C4-2B (cell line): ENCODE measurements around the gene ZFR2.

ENCODE experiments used
- H3K27ac ChIP-seq: fragments of 450-650 bp; 2 replicates; pipeline ENCODE4 v1.5.1; 2017
- CTCF ChIP-seq: fragments of 450-650 bp; conservative IDR thresholded peaks from 2 replicates; pipeline ENCODE4 v1.5.1; 2017; ENCODE audit warnings: mild to moderate bottlenecking
- ZFX ChIP-seq: fragments of 450-650 bp; IDR thresholded peaks from 2 replicates; pipeline ENCODE4 v1.6.1; 2017

ZFR2 gene

DNA sequence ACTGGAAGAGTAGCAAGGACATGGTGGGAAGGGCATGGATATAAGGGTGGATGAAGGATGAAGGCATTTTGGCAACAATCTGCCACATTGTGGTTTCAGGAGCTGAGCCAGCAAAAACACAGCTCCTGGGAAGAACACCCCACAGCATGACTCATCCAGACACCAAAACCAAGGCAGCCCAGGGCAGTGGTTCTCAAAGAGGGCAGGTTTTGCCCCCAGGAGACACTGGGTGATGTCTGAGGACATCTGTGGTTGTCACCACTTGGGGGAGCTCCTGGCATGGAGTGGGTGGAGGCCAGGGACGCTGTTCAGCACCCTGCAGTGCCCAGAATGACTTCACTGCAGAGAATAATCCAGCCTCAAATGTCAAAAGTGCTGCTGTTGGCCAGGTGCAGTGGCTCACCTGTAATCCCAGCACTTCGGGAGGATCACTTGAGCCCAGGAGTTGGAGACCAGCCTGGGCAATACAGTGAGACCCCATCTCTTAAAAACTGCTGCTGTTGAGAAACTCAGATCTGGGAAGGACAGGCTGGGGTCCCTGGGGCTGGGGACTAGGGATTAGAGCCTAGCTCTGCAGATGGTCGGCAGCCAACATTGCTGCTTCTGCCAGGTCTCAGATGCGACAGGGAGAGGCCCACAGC is 16.1 kb downstream of the ZFR2 start:
- H3K27ac ChIP-seq: no peak overlapping the region
- TF ChIP-seq CTCF (no peak), ZFX (no peak)

- no peak overlapping the region for H3K27ac ChIP-seq
- no peak for TF ChIP-seq ZFX
- no peak for TF ChIP-seq CTCF
Observed at GRCh38 chr19:3852177-3852511, 16.7 kb downstream of the ZFR2 start.

DNA sequence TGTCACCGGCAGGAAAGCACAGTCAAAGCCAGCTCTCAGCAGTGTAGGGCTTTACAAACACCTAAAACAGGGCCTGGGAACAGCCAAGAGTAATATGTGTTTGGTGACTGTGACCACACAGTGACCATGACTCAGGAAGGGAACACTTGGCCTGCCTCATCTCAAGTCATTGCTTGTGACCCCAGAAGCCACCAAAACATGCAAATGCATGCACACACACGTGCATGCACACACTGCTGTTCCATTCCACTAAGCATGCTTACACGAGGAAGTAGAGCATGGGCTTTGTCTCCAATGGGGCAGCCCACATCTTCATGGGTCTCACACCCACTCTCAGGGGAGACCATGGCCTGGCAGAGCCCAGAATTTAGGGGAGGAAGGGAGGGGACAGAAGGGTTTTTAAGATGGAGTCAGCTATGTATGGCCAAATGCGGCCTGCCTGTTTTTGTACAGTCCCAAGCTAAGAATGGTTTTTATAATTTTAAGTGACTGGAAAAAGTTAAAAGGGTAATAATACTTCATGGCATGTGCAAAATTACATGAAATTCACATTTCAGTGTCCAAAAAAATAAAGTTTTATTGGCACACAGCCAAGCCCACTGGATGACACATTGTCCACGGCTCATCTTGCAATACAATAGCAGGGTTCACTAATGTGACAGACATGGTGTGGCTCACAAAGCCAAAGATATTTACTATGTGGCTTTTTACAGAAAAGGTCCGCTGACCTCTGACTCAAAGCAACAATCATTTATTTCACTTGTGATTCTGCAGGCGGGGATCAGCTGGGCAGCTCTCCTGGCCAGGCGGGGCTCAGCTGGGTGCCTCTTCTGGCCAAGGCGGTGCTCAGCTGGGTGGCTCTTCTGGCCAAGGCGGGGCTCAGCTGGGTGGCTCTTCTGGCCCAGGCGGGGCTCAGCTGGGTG is 17.3 kb downstream of the ZFR2 start:
- H3K27ac ChIP-seq: no peak overlapping the region
- TF ChIP-seq CTCF (no peak), ZFX (no peak)

- H3K27ac ChIP-seq: no peak overlapping the region
- no peak for TF ChIP-seq ZFX
- TF ChIP-seq CTCF: no peak
Observed at GRCh38 chr19:3850320-3850972, 18.4 kb downstream of the ZFR2 start.

DNA sequence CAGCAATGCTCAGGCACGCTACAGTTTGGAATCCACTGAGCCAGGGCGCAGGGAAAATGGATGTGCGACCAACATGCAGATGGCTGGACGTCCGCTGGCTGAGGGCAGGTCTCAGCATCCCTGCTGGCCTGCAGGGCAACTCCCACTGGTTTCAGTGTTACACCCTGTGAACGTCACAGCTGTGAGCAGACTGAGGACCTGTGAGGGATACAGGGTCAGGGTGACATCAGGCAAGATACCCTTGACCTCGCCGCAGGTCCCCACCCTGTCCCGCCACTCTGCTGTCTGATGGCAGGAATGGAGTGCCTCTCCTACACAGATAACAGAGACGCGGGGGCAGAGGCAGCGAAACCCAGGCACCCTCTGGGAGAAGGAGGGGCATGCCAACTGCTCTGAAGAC is 19.1 kb downstream of the ZFR2 start:
- TF ChIP-seq ZFX: no peak
- TF ChIP-seq CTCF: no peak
- no peak overlapping the region for H3K27ac ChIP-seq

DNA sequence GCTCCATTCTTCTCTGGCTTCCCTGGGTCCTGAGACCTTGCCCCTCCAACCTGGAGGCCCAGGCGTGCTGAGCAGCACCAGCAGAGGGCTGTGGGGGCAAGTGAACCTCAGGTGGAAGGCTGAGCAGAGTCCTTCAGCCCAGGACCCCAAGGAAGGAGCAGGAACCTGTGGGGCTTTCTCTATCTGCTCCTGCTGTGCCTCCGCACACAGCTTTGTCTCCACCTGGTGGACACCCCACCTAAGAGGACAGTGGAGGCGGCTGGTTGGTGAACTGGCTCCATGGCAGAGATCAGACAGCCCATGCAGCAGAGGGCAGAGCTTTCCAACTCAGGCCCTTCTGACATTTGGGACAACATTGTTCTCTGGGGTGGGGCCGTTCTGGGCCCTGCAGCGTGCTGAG is 19.7 kb downstream of the ZFR2 start:
- no peak overlapping the region for H3K27ac ChIP-seq
- TF ChIP-seq ZFX (no peak), CTCF (no peak; the same call in 1 of the 2 replicates)

DNA sequence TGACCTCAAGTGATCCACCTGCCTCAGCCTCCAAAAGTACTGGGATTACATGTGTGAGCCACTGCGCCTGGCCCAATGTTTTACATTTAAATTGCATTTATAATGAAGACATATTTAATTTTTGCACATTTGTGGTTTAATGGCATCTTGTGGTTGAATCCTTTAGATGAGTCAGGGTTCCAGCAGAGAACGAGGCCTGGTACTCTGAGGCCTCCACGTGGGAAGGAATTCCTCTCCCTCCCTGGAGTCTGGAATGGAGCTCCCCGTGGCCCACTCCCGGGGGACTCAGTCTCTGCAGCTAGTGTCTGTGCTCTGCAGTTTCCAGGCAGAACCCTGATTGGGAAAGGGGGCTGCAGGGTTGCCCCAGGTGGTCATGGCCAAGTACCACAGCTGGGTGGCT is 24.2 kb downstream of the ZFR2 start:
- TF ChIP-seq CTCF (no peak), ZFX (no peak)
- no peak overlapping the region for H3K27ac ChIP-seq
